Hepatic stellate cell (primary cell): ENCODE data around the gene DNAH14.

ENCODE experiments used
- DNase-seq: peaks from one replicate; pipeline ENCODE4 v3.0.0; 2011; ENCODE audit warnings: low spot score

Gene DNAH14

DNA sequence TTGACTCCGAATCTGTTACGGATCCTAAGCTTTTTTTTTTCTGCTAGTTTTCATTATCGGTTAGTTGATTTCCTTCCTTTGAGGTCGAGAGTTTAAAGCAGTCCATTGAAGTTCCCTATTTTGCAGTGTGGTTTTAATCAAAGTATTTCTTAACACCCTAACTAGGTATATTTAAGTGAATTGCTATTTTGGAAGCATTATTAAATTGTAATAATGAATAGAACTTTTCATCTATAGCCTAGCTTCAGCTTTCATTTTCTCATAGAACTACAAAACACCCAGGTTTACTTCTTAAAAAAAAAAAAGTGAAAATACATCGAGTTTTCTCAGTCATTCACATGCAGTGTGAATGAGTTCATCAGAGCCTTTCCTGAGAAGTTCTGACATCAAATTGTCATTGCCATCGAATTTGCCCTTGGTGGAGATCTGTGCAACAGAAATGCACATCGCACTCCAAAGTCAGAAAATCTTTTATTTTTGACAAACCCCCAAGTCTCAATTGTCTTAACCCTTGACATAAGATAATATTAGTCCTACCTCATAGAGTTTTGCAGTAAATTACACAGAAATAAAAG, 499.5 kb downstream of the DNAH14 start:
- DNase-seq: no peak

DNA sequence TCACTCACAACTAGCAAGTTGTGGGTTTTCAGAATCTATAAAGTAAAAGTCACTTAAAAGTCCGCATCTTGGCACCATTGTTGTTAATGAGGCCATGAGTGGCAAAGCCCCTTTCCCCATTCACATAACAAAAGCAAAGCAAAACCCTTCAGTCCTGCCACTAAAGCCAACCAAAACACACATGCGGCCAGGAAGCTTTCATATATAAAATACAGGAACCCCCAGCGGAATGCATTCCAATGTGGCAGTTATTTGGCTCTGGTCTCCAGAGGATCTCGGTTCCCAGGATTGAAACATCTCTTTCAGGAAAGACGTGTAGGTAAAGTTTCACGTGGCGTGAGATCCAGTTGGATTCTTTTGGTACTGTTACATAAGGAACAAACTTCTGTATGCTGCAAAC, 500.8 kb downstream of the DNAH14 start:
- DNase-seq: no peak

- no peak for DNase-seq
These were observed 501.8 kb downstream of the DNAH14 start for GRCh38 chr1:225431081-225431863.

GRCh38 chr1:225434046-225434445, 504.6 kb downstream of the DNAH14 start:
- DNase-seq: no peak

- no peak for DNase-seq
These were observed 505.6 kb downstream of the DNAH14 start for GRCh38 chr1:225435076-225435475.

DNA sequence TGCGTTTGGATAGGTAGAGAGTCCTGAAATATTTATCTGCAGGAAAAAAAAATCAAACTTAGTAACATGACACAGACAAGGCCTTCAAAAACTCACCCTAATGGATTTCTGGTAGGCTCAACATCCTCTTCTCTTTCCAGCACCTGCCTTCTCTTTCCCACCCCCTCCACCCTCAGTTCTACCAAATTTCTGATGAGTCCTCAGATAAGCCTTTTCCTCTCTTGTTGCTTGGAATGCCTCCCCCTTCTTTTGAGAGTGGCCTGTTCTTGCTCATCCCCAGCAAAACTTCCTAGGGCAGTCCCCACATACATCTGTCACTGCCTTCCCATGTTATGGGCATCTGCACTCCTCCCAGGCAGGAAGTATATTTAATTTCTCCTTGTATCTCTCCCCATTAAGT, 506.0 kb downstream of the DNAH14 start:
- DNase-seq: no peak

DNA sequence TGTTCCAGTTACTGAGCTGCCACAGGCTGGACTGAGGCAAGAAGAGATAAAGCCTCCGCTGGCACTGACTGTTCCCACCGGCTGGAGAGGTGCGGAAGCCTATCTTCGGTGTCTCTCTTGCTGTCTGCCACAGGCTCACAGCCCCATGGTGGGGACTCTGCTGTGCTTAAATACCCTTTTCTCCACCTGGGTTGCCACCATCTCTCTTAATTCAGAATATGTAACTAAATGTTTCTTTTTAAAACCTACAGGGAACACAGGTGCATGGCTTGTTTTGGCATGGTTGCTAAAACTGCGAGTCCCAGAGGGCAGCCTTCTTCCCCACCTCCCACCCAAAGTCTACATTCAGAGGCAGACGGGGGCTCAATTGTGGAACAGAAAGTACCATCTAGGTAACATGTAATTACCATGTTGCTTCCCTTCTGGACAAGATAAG, 506.5 kb downstream of the DNAH14 start:
- no peak for DNase-seq

GRCh38 chr1:225437710-225438437, 508.4 kb downstream of the DNAH14 start:
- peak; percentile 55 for DNase-seq

DNA sequence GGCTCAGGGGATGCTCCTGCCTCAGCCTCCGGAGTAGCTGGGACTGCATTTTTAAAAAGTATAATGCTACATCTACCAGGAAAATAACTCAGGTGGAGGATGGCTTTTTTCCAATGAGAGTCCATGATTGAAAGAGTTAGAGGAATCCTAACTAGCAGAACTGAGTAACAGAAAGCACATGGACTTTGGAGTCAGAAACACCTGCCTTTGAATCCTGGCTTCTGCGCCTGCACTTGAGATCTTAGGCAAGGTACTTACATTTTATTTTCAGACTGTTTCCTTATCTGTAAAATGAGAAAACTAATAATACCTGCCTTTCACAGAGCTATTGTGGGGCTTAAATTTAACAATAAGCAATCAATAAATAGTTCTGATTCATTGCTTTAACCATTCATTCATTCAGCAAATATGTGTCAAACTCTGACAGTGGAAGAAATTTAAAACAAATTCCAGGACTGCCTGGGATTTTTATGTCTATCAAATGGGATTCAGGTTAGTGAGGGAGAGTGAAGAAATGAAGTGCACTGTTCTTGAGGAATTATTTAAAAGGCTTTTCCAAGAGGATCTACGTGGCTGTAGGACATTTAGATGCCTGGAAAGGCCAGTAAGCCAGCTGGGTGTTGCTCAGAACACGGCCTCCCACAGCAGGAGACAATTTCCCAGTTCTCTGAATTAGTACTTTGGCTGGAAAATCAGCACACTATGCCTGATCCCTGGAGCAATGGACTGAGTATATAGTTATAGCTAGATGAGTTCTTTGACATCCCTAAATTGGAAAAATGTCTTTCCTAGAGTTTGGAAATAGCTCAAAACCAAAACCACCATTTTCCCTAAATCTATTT, 511.1 kb downstream of the DNAH14 start:
- DNase-seq: no peak

DNA sequence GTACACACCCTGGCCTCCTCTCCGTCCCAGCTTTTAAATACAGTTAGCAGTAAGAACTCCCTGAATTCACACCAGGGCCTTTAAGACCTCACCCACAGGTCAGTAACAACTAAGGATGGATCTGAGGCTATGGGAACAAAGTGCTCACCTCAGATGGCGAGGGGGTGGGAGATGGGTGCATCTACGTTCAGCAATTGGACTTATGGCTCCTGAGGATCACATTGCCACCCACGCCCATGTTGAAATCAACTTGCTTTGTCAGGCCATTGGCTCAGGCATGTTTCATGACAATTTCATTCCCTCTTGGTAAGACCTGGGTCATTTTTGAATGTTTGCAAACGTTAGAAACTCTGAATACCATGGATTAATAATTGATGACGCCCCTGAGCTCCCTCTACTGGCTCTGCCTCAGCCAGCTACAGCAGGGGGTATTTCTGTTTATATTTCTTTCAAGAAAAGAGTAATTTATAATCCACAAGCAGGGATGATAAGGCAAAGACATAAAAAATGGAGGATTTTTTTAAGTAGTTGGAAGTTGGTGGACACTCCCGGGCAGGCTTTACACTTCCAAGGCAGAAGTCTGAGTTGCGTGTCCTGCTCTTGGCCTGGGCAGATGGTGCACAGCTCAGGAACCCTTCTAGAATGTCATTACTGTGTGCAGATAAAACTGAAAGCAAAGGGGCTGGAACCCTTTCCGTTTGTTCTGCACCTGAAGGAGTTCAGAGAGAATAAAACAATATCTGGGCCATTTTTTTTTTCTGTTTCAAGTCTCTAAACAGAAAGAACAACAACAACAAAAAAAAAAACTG, 512.0 kb downstream of the DNAH14 start:
- DNase-seq: no peak

DNA sequence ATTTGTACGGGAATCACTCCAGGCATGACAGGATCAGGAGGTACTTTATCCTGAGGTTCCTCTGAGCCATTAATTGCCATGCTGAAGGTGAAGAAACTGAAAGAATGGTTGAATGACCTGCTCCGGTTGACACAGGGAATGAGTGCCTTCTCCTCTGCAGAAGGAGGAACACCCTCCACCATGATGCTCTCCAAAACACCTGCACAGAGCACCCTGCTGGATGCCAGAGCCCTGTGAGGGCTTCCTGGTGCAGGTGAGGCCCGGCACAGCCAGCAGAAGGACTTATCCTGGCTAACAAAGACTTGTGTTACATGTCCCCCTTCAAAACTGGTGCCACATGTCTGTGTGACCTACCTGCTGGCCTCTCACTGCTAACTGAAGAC, 512.6 kb downstream of the DNAH14 start:
- no peak for DNase-seq

DNA sequence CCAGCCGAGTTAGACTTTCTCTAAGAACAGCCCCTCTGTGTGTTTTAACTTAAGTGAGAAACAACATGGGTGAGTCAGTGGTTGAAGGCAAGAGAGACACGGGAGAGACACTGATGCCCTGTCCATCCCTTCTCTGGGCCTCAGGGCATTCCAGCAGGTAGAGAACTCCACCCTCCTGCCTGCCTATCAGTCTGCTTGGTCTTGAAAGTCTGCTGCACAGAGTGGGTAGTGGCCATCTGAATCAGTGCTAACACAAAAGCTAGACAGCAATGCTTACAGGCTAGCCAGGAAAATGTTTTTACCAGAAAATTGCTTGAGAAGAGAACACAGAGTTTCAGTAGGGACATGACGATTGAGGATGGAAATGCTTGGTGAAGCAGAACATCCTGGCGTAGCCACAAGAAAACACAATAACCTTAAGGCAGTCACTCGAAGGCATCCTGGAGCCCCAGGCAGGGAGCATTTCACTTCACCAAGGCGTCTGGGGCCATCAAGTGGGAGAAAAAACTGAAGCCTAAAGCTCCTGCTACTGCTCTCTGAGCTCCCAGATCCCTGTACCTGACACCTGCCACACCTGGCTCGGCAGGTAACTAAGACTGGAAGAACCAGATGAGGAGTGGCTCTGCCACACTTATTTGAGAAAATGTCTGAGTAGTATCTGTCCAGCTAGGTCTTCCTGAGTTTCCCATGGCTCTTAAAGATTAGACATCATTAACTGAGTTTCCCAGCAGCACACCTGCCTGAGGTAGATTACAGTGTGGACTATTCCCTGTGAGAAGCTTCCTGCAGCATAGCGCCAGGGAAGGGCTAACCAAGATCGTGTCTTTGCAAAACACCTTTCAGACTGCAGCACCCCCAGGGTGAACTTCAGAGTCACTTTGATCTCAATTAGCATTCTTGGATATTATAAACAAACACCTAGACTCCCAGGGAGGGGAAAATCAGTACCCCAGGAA, 516.4 kb downstream of the DNAH14 start:
- DNase-seq: no peak

DNA sequence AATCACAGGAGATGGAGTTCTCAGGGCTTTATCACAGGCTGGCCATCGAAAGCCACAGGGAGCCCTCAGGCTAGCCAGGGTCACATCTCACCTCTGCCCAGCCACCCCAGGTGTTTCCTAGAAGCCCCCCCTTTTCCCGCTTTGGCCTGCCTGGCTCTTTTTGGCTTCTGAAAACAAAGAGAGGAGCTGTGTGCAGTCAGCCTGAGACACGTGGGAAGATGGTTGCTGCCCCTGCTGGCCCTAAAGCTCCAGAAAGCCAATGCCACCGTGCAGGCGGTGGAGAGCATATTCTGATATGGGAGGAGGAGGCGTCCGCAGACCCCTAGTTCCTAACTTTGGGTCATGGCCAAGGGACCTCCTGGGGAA, 517.1 kb downstream of the DNAH14 start:
- no peak for DNase-seq

- DNase-seq: no peak
These were observed 517.6 kb downstream of the DNAH14 start for GRCh38 chr1:225446981-225447615.

- no peak for DNase-seq
These were observed 518.2 kb downstream of the DNAH14 start for GRCh38 chr1:225447650-225448089.

DNA sequence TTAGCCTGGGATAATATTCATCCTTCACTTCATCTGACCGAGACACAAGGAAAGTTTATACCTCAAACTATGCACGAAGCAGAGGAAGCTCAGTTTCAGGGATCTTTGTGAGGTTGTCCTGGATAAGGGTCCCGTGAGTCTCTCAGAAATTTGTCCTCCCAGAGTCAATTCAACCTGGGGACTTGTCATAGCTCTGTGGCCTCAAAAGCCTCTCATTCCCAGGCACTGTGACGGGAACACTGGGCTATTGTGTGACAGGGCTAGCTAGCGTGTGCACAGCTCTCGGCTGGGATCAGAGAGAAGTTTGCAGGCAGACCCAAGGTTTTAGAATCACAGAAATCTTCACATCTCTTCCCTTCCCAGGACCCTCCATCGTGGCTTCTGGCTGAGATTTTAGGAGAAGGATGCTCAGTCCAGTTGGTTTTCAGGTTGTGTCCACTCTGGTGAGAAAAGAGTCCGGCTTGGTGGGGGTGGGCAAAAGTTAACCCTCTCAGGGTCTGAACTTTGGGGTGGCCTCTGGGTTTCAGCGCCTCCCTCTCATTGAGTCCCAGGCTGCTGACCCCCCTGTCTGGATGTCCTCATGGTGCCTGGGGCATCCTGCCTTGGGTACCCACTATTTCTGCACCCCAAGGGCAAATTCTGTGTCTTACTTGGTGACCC, 518.8 kb downstream of the DNAH14 start:
- no peak for DNase-seq
